Muscle of leg (tissue), 11 donors: ENCODE measurements around the gene HEXA. TPM values are rescaled to one million over a fixed set of nuclear protein-coding genes. Genes with fewer than 3 reads are reported as not detected.
A peak's percentile ranks its signal among the peaks of the same experiment; 100 is the strongest.
"Not testable (repeated sequence)": the region's sequence is repeated elsewhere in the genome, so short reads cannot be mapped to it uniquely, and the experiment has no call there.

Source experiments
- DNase-seq: peaks from one replicate; pipeline ENCODE4 v3.0.0; 2013
- H3K27ac ChIP-seq: one replicate; pipeline ENCODE4 v1.5.1; 2013; ENCODE audit warnings: mild to moderate bottlenecking, low read length, control low read depth
- H3K27me3 ChIP-seq: one replicate; pipeline ENCODE4 v1.6.1; 2013; ENCODE audit warnings: low read length; ENCODE audit not compliant: control insufficient read depth, insufficient read depth
- H3K36me3 ChIP-seq: one replicate; pipeline ENCODE4 v1.6.1; 2013; ENCODE audit warnings: low read length; ENCODE audit not compliant: control insufficient read depth, insufficient read depth
- H3K4me1 ChIP-seq: one replicate; pipeline ENCODE4 v1.6.1; 2013; ENCODE audit warnings: low read length; ENCODE audit not compliant: control insufficient read depth, insufficient read depth
- H3K4me3 ChIP-seq: one replicate; pipeline ENCODE4 v1.5.1; 2013; ENCODE audit warnings: low read length, control low read depth
- H3K9me3 ChIP-seq: replicated peaks from 2 replicates; pipeline ENCODE4 v1.6.1; 2013; ENCODE audit warnings: low read depth, low read length; ENCODE audit not compliant: control insufficient read depth
- WGBS: methylation state at CpG from one replicate; pipeline ENCODE4 v1.1.5; 2013; ENCODE audit warnings: missing lambda C conversion rate; ENCODE audit not compliant: insufficient coverage; 5-methylcytosine and 5-hydroxymethylcytosine counted together
- polyA plus RNA-seq, 8 donors: library from polyadenylated mRNA; unstranded; fragments of 120-200 nt; gene quantifications; one replicate each; pipeline versions ENCODE4 v1.2.1 to v1.2.3, GENCODE V29; 2013; ENCODE audit warnings: inconsistent platforms in 1 of 8, low replicate concordance in 1 of 8; ENCODE audit not compliant: insufficient read length in 8 of 8, insufficient read depth in 1 of 8
- total RNA-seq: library from RNA; stranded (reverse); fragments of 120-200 nt; gene quantifications from one replicate; pipeline ENCODE4 v1.2.4, GENCODE V29; 2013

Gene HEXA
- total and polyA plus RNA-seq, 9 donors, result 42.6 to 59.9 (median 54.4) TPM

- H3K4me1 ChIP-seq, result peaks cover 6% of the 10 kb centered on the region
- H3K4me3 ChIP-seq, result no peak overlapping the region
- no peak overlapping the region for H3K27ac ChIP-seq
- WGBS, result 61% methylated on average over 2 of the region's 4 CpGs
- no peaks in the 10 kb centered on the region for H3K27me3 ChIP-seq
- no peaks in the 10 kb centered on the region for H3K9me3 ChIP-seq
- DNase-seq, result no peak
- H3K36me3 ChIP-seq, result no peaks in the 10 kb centered on the region
Measured at GRCh38 chr15:72380743-72381142, 4.9 kb upstream of the HEXA start.

GRCh38 chr15:72379856-72380430 lies 4.1 kb upstream of the HEXA start:
- H3K27me3 ChIP-seq, result no peaks in the 10 kb centered on the region
- no peak overlapping the region for H3K4me3 ChIP-seq
- H3K4me1 ChIP-seq, result peaks cover 9% of the 10 kb centered on the region
- no peaks in the 10 kb centered on the region for H3K36me3 ChIP-seq
- no CpG with 5 or more reads among the region's 2 CpGs for WGBS
- no peak for DNase-seq
- no peaks in the 10 kb centered on the region for H3K9me3 ChIP-seq
- no peak overlapping the region for H3K27ac ChIP-seq

- H3K4me3 ChIP-seq, DNase-seq, H3K27me3 ChIP-seq, H3K36me3 ChIP-seq, H3K9me3 ChIP-seq, H3K27ac ChIP-seq: not testable (repeated sequence)
- H3K4me1 ChIP-seq, result peaks cover 13% of the 10 kb centered on the region
- no CpG with 5 or more reads among the region's 3 CpGs for WGBS
Measured at GRCh38 chr15:72379106-72379505, 3.3 kb upstream of the HEXA start.

GRCh38 chr15:72377331-72377730 lies 1.5 kb upstream of the HEXA start:
- Histone ChIP-seq H3K4me1 (peaks cover 13% of the 10 kb centered on the region), H3K4me3 (no peak overlapping the region), H3K36me3 (no peaks in the 10 kb centered on the region), H3K9me3 (no peaks in the 10 kb centered on the region), H3K27ac (no peak overlapping the region), H3K27me3 (no peaks in the 10 kb centered on the region)
- peak; percentile 10 for DNase-seq
- no CpG with 5 or more reads among the region's 1 CpG for WGBS

- WGBS, result under 1% methylated on average over 17 of the region's 17 CpGs
- no peak for DNase-seq
- H3K9me3 ChIP-seq, result no peaks in the 10 kb centered on the region
- peak overlapping the region; percentile 90 for H3K27ac ChIP-seq
- H3K27me3 ChIP-seq, result no peaks in the 10 kb centered on the region
- H3K36me3 ChIP-seq, result peaks cover 4% of the 10 kb centered on the region
- peaks cover 13% of the 10 kb centered on the region for H3K4me1 ChIP-seq
- H3K4me3 ChIP-seq, result peak overlapping the region; percentile 98
Measured at GRCh38 chr15:72375501-72375845, 341 bp downstream of the HEXA start.

- H3K27ac ChIP-seq, result no peak overlapping the region
- no peak for DNase-seq
- no peaks in the 10 kb centered on the region for H3K9me3 ChIP-seq
- H3K36me3 ChIP-seq, result peaks cover 15% of the 10 kb centered on the region
- peaks cover 13% of the 10 kb centered on the region for H3K4me1 ChIP-seq
- H3K4me3 ChIP-seq, result no peak overlapping the region
- H3K27me3 ChIP-seq, result no peaks in the 10 kb centered on the region
Measured at GRCh38 chr15:72372361-72372760, 3.5 kb downstream of the HEXA start.

- Histone ChIP-seq H3K9me3 (no peaks in the 10 kb centered on the region), H3K4me1 (peaks cover 4% of the 10 kb centered on the region), H3K4me3 (no peak overlapping the region), H3K27ac (no peak overlapping the region), H3K27me3 (no peaks in the 10 kb centered on the region), H3K36me3 (peaks cover 15% of the 10 kb centered on the region)
- DNase-seq, result peak; percentile 15
- no CpG with 5 or more reads among the region's 1 CpG for WGBS
Measured at GRCh38 chr15:72369964-72370363, 5.8 kb downstream of the HEXA start.

GRCh38 chr15:72368899-72369298 lies 6.9 kb downstream of the HEXA start:
- no peaks in the 10 kb centered on the region for H3K4me1 ChIP-seq
- no CpG with 5 or more reads among the region's 2 CpGs for WGBS
- no peak overlapping the region for H3K27ac ChIP-seq
- no peaks in the 10 kb centered on the region for H3K9me3 ChIP-seq
- DNase-seq, result peak; percentile 32
- no peak overlapping the region for H3K4me3 ChIP-seq
- peaks cover 15% of the 10 kb centered on the region for H3K36me3 ChIP-seq
- no peaks in the 10 kb centered on the region for H3K27me3 ChIP-seq

GRCh38 chr15:72368325-72368724 lies 7.5 kb downstream of the HEXA start:
- Histone ChIP-seq H3K9me3 (no peaks in the 10 kb centered on the region), H3K36me3 (peaks cover 15% of the 10 kb centered on the region), H3K27me3 (no peaks in the 10 kb centered on the region), H3K4me1 (no peaks in the 10 kb centered on the region), H3K4me3 (no peak overlapping the region), H3K27ac (no peak overlapping the region)
- 83% methylated on average over 1 of the region's 2 CpGs for WGBS
- peak; percentile 19 for DNase-seq

- Histone ChIP-seq H3K27ac (no peak overlapping the region), H3K9me3 (no peaks in the 10 kb centered on the region), H3K4me1 (no peaks in the 10 kb centered on the region), H3K27me3 (no peaks in the 10 kb centered on the region), H3K4me3 (no peak overlapping the region), H3K36me3 (peaks cover 15% of the 10 kb centered on the region)
- WGBS, result no CpG with 5 or more reads among the region's 1 CpG
- DNase-seq, result peak; percentile 43
Measured at GRCh38 chr15:72365844-72366243, 10.0 kb downstream of the HEXA start.

- 85% methylated on average over 1 of the region's 1 CpG for WGBS
- Histone ChIP-seq H3K9me3 (no peaks in the 10 kb centered on the region), H3K27ac (no peak overlapping the region), H3K4me3 (no peak overlapping the region), H3K27me3 (no peaks in the 10 kb centered on the region), H3K4me1 (no peaks in the 10 kb centered on the region), H3K36me3 (peaks cover 11% of the 10 kb centered on the region)
- DNase-seq, result no peak
Measured at GRCh38 chr15:72361176-72361575, 14.6 kb downstream of the HEXA start.
